Umbilical cord (tissue), 2 donors: ENCODE results near the gene CD300H. TPM values are rescaled to one million over a fixed set of nuclear protein-coding genes. Genes with fewer than 3 reads are reported as not detected.
"Not testable (repeated sequence)": the region's sequence is repeated elsewhere in the genome, so short reads cannot be mapped to it uniquely, and the experiment has no call there.

Source experiments
- DNase-seq: peaks from one replicate; pipeline ENCODE4 v3.0.0-alpha.2; 2015; ENCODE audit warnings: low spot score
- total RNA-seq: library from RNA; depleted of rRNA; stranded (reverse); fragments of >200 nt; gene quantifications from one replicate; pipeline ENCODE4 v1.2.3, GENCODE V29; 2014; ENCODE audit warnings: low replicate concordance; ENCODE audit not compliant: insufficient read depth

The CD300H gene
- total RNA-seq, 1 donor from 2014 or later, result not detected

GRCh38 chr17:74527081-74527480, 40.2 kb downstream of the CD300H start:
- DNase-seq, result no peak

GRCh38 chr17:74526681-74527080, 40.6 kb downstream of the CD300H start:
- no peak for DNase-seq

- no peak for DNase-seq
These were observed 41.5 kb downstream of the CD300H start for GRCh38 chr17:74525781-74526288.

GRCh38 chr17:74525465-74525725, 41.9 kb downstream of the CD300H start:
- DNase-seq, result no peak

- DNase-seq, result no peak
These were observed 42.5 kb downstream of the CD300H start for GRCh38 chr17:74524653-74525464.

- no peak for DNase-seq
These were observed 44.0 kb downstream of the CD300H start for GRCh38 chr17:74523308-74523707.

- no peak for DNase-seq
These were observed 44.8 kb downstream of the CD300H start for GRCh38 chr17:74522381-74523105.

GRCh38 chr17:74521701-74522201, 45.6 kb downstream of the CD300H start:
- DNase-seq, result no peak

GRCh38 chr17:74520790-74521480, 46.4 kb downstream of the CD300H start:
- DNase-seq, result peak; percentile 44

GRCh38 chr17:74520016-74520434, 47.3 kb downstream of the CD300H start:
- DNase-seq, result peak; percentile 22

- not testable (repeated sequence) for DNase-seq
These were observed 48.8 kb downstream of the CD300H start for GRCh38 chr17:74518413-74518981.

GRCh38 chr17:74516561-74517328, 50.6 kb downstream of the CD300H start:
- no peak for DNase-seq

- DNase-seq, result no peak
These were observed 51.4 kb downstream of the CD300H start for GRCh38 chr17:74515941-74516340.

GRCh38 chr17:74514632-74515334, 52.5 kb downstream of the CD300H start:
- no peak for DNase-seq

GRCh38 chr17:74513987-74514631, 53.2 kb downstream of the CD300H start:
- peak; percentile 57 for DNase-seq

GRCh38 chr17:74512624-74513091, 54.7 kb downstream of the CD300H start:
- no peak for DNase-seq

GRCh38 chr17:74512036-74512435, 55.3 kb downstream of the CD300H start:
- DNase-seq, result no peak
